Stimulated activated CD8-positive, alpha-beta memory T cell treated with anti-CD3 and anti-CD28 coated beads, Interleukin-4, amount 100 ng/mL, for 4 hours (primary cell): ENCODE results near the gene TUBB4B.
"Not testable (repeated sequence)": the region's sequence is repeated elsewhere in the genome, so short reads cannot be mapped to it uniquely, and the experiment has no call there.

Source experiments
- DNase-seq, 2 donors: peaks; one replicate each; pipeline ENCODE4 v3.0.0-alpha.2; 2020; ENCODE audit warnings: low read depth in 2 of 2, low spot score in 1 of 2

TUBB4B gene

GRCh38 chr9:137236238-137236935, 4.7 kb upstream of the TUBB4B start:
- peak; percentile 78 to 79 for DNase-seq

GRCh38 chr9:137236936-137237421, 4.1 kb upstream of the TUBB4B start:
- no peak for DNase-seq

GRCh38 chr9:137237759-137238726, 3.0 kb upstream of the TUBB4B start:
- DNase-seq: no peak

- not testable (repeated sequence) for DNase-seq
Observed at GRCh38 chr9:137239541-137240200, 1.4 kb upstream of the TUBB4B start.

- DNase-seq: peak; percentile 46 to 58
Observed at GRCh38 chr9:137240318-137240840, 708 bp upstream of the TUBB4B start.

GRCh38 chr9:137241490-137242268, 592 bp downstream of the TUBB4B start:
- peak; percentile 41 to 66 for DNase-seq

DNA sequence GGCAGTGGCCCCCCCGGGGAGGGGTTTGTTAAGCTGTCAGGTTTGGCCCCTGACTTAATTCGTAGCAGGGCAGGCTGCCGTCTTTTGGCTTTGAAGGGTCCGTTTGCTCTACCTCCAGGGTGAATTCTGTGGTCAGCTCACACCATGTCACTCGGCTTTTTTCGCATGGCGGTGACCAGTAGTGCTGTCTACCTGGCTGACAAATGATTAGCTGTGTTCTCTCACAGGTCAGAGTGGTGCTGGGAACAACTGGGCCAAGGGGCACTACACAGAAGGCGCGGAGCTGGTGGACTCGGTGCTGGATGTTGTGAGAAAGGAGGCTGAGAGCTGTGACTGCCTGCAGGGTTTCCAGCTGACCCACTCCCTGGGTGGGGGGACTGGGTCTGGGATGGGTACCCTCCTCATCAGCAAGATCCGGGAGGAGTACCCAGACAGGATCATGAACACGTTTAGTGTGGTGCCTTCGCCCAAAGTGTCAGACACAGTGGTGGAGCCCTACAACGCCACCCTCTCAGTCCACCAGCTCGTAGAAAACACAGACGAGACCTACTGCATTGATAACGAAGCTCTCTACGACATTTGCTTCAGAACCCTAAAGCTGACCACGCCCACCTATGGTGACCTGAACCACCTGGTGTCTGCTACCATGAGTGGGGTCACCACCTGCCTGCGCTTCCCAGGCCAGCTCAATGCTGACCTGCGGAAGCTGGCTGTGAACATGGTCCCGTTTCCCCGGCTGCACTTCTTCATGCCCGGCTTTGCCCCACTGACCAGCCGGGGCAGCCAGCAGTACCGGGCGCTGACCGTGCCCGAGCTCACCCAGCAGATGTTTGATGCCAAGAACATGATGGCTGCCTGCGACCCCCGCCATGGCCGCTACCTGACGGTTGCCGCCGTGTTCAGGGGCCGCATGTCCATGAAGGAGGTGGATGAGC, 1.4 kb downstream of the TUBB4B start:
- DNase-seq: no peak

- DNase-seq: not testable (repeated sequence)
Observed at GRCh38 chr9:137243266-137243625, 2.2 kb downstream of the TUBB4B start.

- no peak for DNase-seq
Observed at GRCh38 chr9:137243626-137244485, 2.8 kb downstream of the TUBB4B start.

GRCh38 chr9:137244486-137245449, 3.7 kb downstream of the TUBB4B start:
- no peak for DNase-seq

- DNase-seq: no peak
Observed at GRCh38 chr9:137245450-137246421, 4.6 kb downstream of the TUBB4B start.

DNA sequence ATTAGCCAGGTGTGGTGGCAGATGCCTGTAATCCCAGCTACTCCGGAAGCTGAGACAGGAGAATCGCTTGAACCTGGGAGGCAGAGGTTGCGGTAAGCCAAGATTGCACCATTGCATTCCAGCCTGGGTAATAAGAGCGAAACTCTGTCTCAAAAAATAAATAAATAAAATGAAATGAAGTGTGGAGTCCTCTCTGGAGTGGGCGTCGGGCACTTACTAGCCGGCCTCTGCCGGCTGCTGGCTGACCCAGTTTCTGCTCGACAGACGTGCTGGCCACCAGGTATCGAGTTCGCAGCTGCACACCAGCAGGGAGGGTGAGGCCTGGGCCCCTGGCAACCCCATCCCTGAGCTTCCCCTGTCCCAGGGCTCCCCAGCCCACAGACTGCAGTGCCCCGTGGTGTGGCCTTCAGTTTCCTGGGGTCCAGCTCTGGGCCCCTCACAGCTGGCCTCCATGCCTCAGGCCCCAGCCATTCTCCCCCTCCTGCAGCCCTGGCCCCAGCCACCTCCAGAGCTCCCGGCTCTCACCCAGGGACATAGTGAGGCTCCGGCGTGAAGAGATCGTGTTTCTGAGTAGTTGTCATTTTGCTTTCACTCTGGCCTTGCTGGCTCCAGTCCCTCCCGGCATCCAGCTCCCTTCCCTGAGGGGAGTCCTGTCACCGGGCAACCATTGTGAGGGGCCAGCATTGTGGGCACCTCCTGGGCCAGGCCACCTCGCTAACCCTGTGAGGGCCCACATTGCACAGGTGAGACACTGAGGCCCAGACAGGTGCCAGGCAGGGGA, 6.2 kb downstream of the TUBB4B start:
- no peak for DNase-seq

GRCh38 chr9:137247916-137248175, 6.8 kb downstream of the TUBB4B start:
- no peak for DNase-seq

- DNase-seq: no peak
Observed at GRCh38 chr9:137250329-137251193, 9.5 kb downstream of the TUBB4B start.

DNA sequence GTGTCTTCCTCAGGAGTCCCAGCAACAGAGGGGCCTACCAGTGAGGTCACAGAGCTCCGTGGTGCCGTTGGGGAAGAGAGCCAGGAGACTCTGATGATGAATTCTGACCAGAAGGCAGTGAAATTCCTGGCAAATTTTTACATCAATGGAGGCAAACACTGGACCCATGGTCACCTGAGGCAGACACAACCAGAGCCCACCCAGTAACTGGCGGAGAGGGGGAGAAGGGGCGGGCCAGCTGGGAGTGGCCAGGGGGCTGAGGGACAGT, 10.0 kb downstream of the TUBB4B start, which contains the start of gene STPG3:
Gene STPG3 (plus strand): TSS at position 93 of the 268 bp plus-strand sequence. CDS start 1 bp downstream, at position 94.
- no peak for DNase-seq
